HG02610 (cell line): ENCODE data around the gene RUNDC1.

Source experiments
- ATAC-seq: cut with Tn5 transposase; IDR thresholded peaks from one replicate; pipeline ENCODE4 v1.9.1; 2021; ENCODE audit warnings: mild to moderate bottlenecking, moderate library complexity; ENCODE audit not compliant: unreplicated experiment

Gene RUNDC1

GRCh38 chr17:43034894-43035293 lies 54.5 kb downstream of the RUNDC1 start:
- ATAC-seq: no peak

GRCh38 chr17:43039646-43040045 lies 59.3 kb downstream of the RUNDC1 start:
- ATAC-seq: no peak

- no peak for ATAC-seq
Observed at GRCh38 chr17:43040655-43041054, 60.3 kb downstream of the RUNDC1 start.

- ATAC-seq: no peak
Observed at GRCh38 chr17:43042025-43042628, 61.8 kb downstream of the RUNDC1 start.
